Neural progenitor cell (in vitro differentiated cells): ENCODE data around the gene IQGAP2.

Source experiments
- EZH2phosphoT487 ChIP-seq: fragments of 200-600 bp; sonication (generic); IDR thresholded peaks from 2 replicates; pipeline ENCODE4 v1.6.1; 2017; ENCODE audit warnings: antibody characterized with exemption
- TF ChIP-seq, protein P1 (sequence below): fragments of 200-600 bp; sonication (generic); IDR thresholded peaks from 2 replicates; pipeline ENCODE4 v1.5.1; 2017; ENCODE audit warnings: antibody characterized with exemption, mild to moderate bottlenecking

DNA sequence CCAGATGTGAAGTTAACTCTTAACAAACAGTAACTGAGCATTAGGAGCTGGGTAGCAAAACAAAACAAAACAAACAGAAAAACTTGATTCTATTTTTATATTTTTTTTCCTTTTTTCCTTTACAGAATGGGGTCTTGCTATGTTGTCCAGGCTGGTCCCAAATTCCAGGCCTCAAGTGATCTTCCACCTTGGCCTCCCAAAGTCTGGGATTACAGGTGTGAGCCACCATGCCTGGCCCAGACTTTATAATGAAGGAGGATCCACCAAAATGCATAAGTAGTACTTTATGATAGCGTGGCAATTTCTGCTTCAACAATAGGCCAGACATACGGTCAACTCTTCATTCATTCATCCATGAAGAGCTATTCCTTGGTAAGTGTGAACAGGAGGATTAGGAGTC is 5.9 kb upstream of the IQGAP2 start:
- TF ChIP-seq, protein P1, sequence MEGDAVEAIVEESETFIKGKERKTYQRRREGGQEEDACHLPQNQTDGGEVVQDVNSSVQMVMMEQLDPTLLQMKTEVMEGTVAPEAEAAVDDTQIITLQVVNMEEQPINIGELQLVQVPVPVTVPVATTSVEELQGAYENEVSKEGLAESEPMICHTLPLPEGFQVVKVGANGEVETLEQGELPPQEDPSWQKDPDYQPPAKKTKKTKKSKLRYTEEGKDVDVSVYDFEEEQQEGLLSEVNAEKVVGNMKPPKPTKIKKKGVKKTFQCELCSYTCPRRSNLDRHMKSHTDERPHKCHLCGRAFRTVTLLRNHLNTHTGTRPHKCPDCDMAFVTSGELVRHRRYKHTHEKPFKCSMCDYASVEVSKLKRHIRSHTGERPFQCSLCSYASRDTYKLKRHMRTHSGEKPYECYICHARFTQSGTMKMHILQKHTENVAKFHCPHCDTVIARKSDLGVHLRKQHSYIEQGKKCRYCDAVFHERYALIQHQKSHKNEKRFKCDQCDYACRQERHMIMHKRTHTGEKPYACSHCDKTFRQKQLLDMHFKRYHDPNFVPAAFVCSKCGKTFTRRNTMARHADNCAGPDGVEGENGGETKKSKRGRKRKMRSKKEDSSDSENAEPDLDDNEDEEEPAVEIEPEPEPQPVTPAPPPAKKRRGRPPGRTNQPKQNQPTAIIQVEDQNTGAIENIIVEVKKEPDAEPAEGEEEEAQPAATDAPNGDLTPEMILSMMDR: no peak
- no peak for TF ChIP-seq EZH2phosphoT487
